K562 (cell line): ENCODE results near the gene SCYL1. TPM values are rescaled to one million over a fixed set of nuclear protein-coding genes. Genes with fewer than 3 reads are reported as not detected.

Experiments used
- COPS2 ChIP-seq: fragments of 450-650 bp; conservative IDR thresholded peaks from 2 replicates; pipeline ENCODE4 v1.6.1; 2016; ENCODE audit warnings: mild to moderate bottlenecking, moderate library complexity
- DIDO1 ChIP-seq: fragments of 450-650 bp; IDR thresholded peaks from 2 replicates; pipeline ENCODE4 v1.6.1; 2016; ENCODE audit warnings: low read depth, missing biosample characterization, missing genetic modification characterization
- DMBX1 ChIP-seq: fragments of 250-450 bp; sonication (Bioruptor Pico); IDR thresholded peaks from 2 replicates; pipeline ENCODE4 v1.8.0; 2022; ENCODE audit warnings: inconsistent platforms, mild to moderate bottlenecking, moderate library complexity, borderline replicate concordance
- FOXP1 ChIP-seq: sonication (generic); formaldehyde crosslinking; IDR thresholded peaks from 2 replicates; pipeline ENCODE4 v1.8.0; 2022; ENCODE audit warnings: mild to moderate bottlenecking, missing genetic modification reagents
- MECOM ChIP-seq: fragments of 250-450 bp; sonication (Bioruptor Pico); IDR thresholded peaks from 2 replicates; pipeline ENCODE4 v1.8.0; 2022; ENCODE audit warnings: inconsistent platforms
- MIER1 ChIP-seq: fragments of 450-650 bp; IDR thresholded peaks from 2 replicates; pipeline ENCODE4 v1.6.1; 2016; ENCODE audit warnings: antibody characterized with exemption, mild to moderate bottlenecking, low read depth
- MNT ChIP-seq, 2 experiments: fragments of 450-650 bp; conservative IDR thresholded peaks; 2 replicates each; pipeline ENCODE4 v1.6.1; 2017; ENCODE audit warnings: mild to moderate bottlenecking in 2 of 2, moderate library complexity in 2 of 2
- PBX2 ChIP-seq, 2 experiments: IDR thresholded peaks in 1 of 2; conservative IDR thresholded peaks in 1 of 2; 2 replicates each; pipeline ENCODE4 v1.6.1; 2016; ENCODE audit warnings: low read depth in 2 of 2, mild to moderate bottlenecking in 1 of 2, missing compliant biosample characterization in 1 of 2, missing genetic modification characterization in 1 of 2, moderate library complexity in 1 of 2
- PTBP1 ChIP-seq: fragments of 200-400 bp; formaldehyde crosslinking; IDR thresholded peaks from 2 replicates; pipeline ENCODE4 v1.6.1; 2017; ENCODE audit warnings: low read depth, low read length
- RB1 ChIP-seq: fragments of 450-650 bp; IDR thresholded peaks from 2 replicates; pipeline ENCODE4 v1.6.1; 2017; ENCODE audit warnings: low read depth, mild to moderate bottlenecking
- RBFOX2 ChIP-seq: fragments of 200-400 bp; formaldehyde crosslinking; IDR thresholded peaks from 2 replicates; pipeline ENCODE4 v1.6.1; 2017; ENCODE audit warnings: low read depth, mild to moderate bottlenecking, low read length, moderate library complexity
- SRSF9 ChIP-seq: fragments of 200-400 bp; formaldehyde crosslinking; IDR thresholded peaks from 2 replicates; pipeline ENCODE4 v1.6.1; 2017; ENCODE audit warnings: low read depth, low read length, borderline replicate concordance
- WHSC1 ChIP-seq: IDR thresholded peaks from one replicate; pipeline ENCODE4 v1.6.1; 2012; ENCODE audit warnings: low read length, control low read depth, inconsistent platforms
- YBX1 ChIP-seq: fragments of 450-650 bp; IDR thresholded peaks from 2 replicates; pipeline ENCODE4 v1.7.1; 2016; ENCODE audit warnings: mild to moderate bottlenecking
- ZBTB9 ChIP-seq: fragments of 450-650 bp; formaldehyde crosslinking; IDR thresholded peaks from 2 replicates; pipeline ENCODE4 v1.4.0; 2020; ENCODE audit warnings: mild to moderate bottlenecking, moderate library complexity
- ZFP91 ChIP-seq: sonication (generic); formaldehyde crosslinking; IDR thresholded peaks from 2 replicates; pipeline ENCODE4 v1.8.0; 2022; ENCODE audit warnings: mild to moderate bottlenecking, missing genetic modification reagents
- ZNF316 ChIP-seq: fragments of 450-650 bp; IDR thresholded peaks from 2 replicates; pipeline ENCODE4 v1.6.1; 2016
- ZNF639 ChIP-seq, 2 experiments: fragments of 200-800 bp in 1 of 2; sonication (Bioruptor generic) in 1 of 2; sonication (generic) in 1 of 2; formaldehyde crosslinking in 1 of 2; IDR thresholded peaks in 1 of 2; conservative IDR thresholded peaks in 1 of 2; 2 replicates each; pipeline versions ENCODE4 v1.5.0 to v1.6.1; 2016 to 2020; ENCODE audit warnings: missing compliant biosample characterization in 1 of 2, missing genetic modification characterization in 1 of 2, missing genetic modification reagents in 1 of 2
- polyA plus RNA-seq, 8 experiments: library from polyadenylated mRNA; depleted of rRNA in 4 of 8; stranded (reverse) in 5 of 8; unstranded in 3 of 8; fragments of >200 nt; fragmentation: Nextera tagmentation in 2 of 8; fragmentation: Illumina TruSeq in 1 of 8; extraction: Ambion mirVana in 2 of 8; extraction: Trizol in 1 of 8; gene quantifications; 2 replicates each; pipeline versions ENCODE4 v1.2.1 to v1.2.3, GENCODE V29; 2011 to 2014; ENCODE audit warnings: inconsistent platforms in 1 of 8, missing spikeins in 1 of 8
- total RNA-seq, 7 experiments: library from RNA; depleted of rRNA in 6 of 7; stranded (reverse); fragments of >200 nt in 6 of 7; fragmentation: Illumina TruSeq in 2 of 7; extraction: Trizol in 2 of 7; gene quantifications; 2 replicates each; pipeline versions ENCODE4 v1.2.1 to v1.2.3, GENCODE V29; 2011 to 2021; ENCODE audit warnings: low replicate concordance in 1 of 7

The SCYL1 gene
- total and polyA plus RNA-seq, 9 of the 15 experiments (the other 6 are each of a cell fraction or from before 2014, with no cell fraction given) = 1.9 to 145 (median 57.6) TPM

GRCh38 chr11:65491614-65492386 lies 33.1 kb upstream of the SCYL1 start (continued):
- TF ChIP-seq PTBP1 = no peak
- no peak for TF ChIP-seq SRSF9
- TF ChIP-seq YBX1 = no peak
- TF ChIP-seq DMBX1 (CRISPR knock-in tag) = peak; percentile 88
- peak; percentile 18; the same call in 1 of the 2 replicates for TF ChIP-seq ZNF316
- peak; percentile 45; the same call in 1 of the 2 replicates for TF ChIP-seq RBFOX2
- TF ChIP-seq COPS2 = no peak
- TF ChIP-seq MECOM (CRISPR knock-in tag) = peak; percentile 62; the same call in 1 of the 2 replicates
- peak in 1 of 2 experiments; percentile 44; a peak in 1 of 4 replicates for TF ChIP-seq ZNF639 (CRISPR knock-in tag; conservative IDR thresholded peaks at IDR 0.05 in 1 of 2, IDR thresholded peaks at IDR 0.05 in 1 of 2)
- TF ChIP-seq PBX2 (CRISPR knock-in tag; IDR thresholded peaks at IDR 0.05; ENCODE audit: low read depth) = no peak
- TF ChIP-seq PBX2 (tag; conservative IDR thresholded peaks at IDR 0.05; ENCODE audit: low read depth) = no peak
- TF ChIP-seq MIER1 = 0 out of 2 replicates have a peak, but pooled peaks have one; percentile 34
- no peak for TF ChIP-seq WHSC1
- no peak for TF ChIP-seq ZFP91 (CRISPR knock-in tag)
- TF ChIP-seq DIDO1 (tag) = no peak
- TF ChIP-seq RB1 = no peak
- TF ChIP-seq MNT (conservative IDR thresholded peaks at IDR 0.05) = peak in 1 of 2 experiments; percentile 13; a peak in 1 of 4 replicates
- TF ChIP-seq ZBTB9 (CRISPR knock-in tag) = peak; percentile 52; the same call in 1 of the 2 replicates
- TF ChIP-seq FOXP1 = no peak
